ENCODE measurements around the gene ARID5B.
"Not testable (repeated sequence)": the region's sequence is repeated elsewhere in the genome, so short reads cannot be mapped to it uniquely, and the experiment has no call there.

ARID5B gene

GRCh38 chr10:62019013-62019684 lies 117.7 kb downstream of the ARID5B start:
- no peak for DNase-seq

- DNase-seq = no peak
Observed at GRCh38 chr10:62019685-62020359, 118.3 kb downstream of the ARID5B start.

- DNase-seq = no peak
Observed at GRCh38 chr10:62021128-62021665, 119.7 kb downstream of the ARID5B start.

GRCh38 chr10:62021978-62022802 lies 120.7 kb downstream of the ARID5B start:
- no peak for DNase-seq

GRCh38 chr10:62022830-62023229 lies 121.3 kb downstream of the ARID5B start:
- no peak for DNase-seq

- no peak for DNase-seq
Observed at GRCh38 chr10:62023329-62023728, 121.8 kb downstream of the ARID5B start.

- no peak for DNase-seq
Observed at GRCh38 chr10:62024026-62024701, 122.7 kb downstream of the ARID5B start.

GRCh38 chr10:62025134-62025794 lies 123.8 kb downstream of the ARID5B start:
- no peak for DNase-seq

- DNase-seq = no peak
Observed at GRCh38 chr10:62025901-62026879, 124.7 kb downstream of the ARID5B start.

GRCh38 chr10:62027841-62028501 lies 126.5 kb downstream of the ARID5B start:
- no peak for DNase-seq

- DNase-seq = not testable (repeated sequence)
Observed at GRCh38 chr10:62028502-62028842, 127.0 kb downstream of the ARID5B start.

- DNase-seq = no peak
Observed at GRCh38 chr10:62029401-62029800, 127.9 kb downstream of the ARID5B start.

- DNase-seq = no peak
Observed at GRCh38 chr10:62031507-62031906, 130.0 kb downstream of the ARID5B start.

GRCh38 chr10:62033125-62033524 lies 131.6 kb downstream of the ARID5B start:
- no peak for DNase-seq

GRCh38 chr10:62034096-62034640 lies 132.7 kb downstream of the ARID5B start:
- no peak for DNase-seq

- no peak for DNase-seq
Observed at GRCh38 chr10:62036186-62037081, 134.9 kb downstream of the ARID5B start.

- no peak for DNase-seq
Observed at GRCh38 chr10:62037166-62037831, 135.8 kb downstream of the ARID5B start.

- no peak for DNase-seq
Observed at GRCh38 chr10:62037890-62038608, 136.6 kb downstream of the ARID5B start.

Measured in cortex of kidney (tissue), 1 donor.